WTC11 (cell line): Measurements from ENCODE around the gene RBM39. TPM values are rescaled to one million over a fixed set of nuclear protein-coding genes. Genes with fewer than 3 reads are reported as not detected.

ENCODE experiments used
- ATAC-seq: fragments of 200-7000 bp; cut with Tn5 transposase; 2 replicates; pipeline ENCODE4 v1.10.0; 2021; ENCODE audit warnings: mild to moderate bottlenecking, moderate library complexity
- CTCF ChIA-PET: fragments of 300-600 bp; sonication (Branson Sonifier 250); formaldehyde crosslinking; loops from one replicate; lab custom pipeline; 2021; ENCODE audit warnings: antibody characterized with exemption; lab: Charles Lee
- POLR2A ChIA-PET: fragments of 350-600 bp; sonication (Branson Sonifier 250); formaldehyde crosslinking; loops from one replicate; lab custom pipeline; 2021; ENCODE audit warnings: antibody characterized with exemption; lab: Charles Lee
- DNase-seq: peaks from one replicate; pipeline ENCODE4 v3.0.0; 2021; ENCODE audit warnings: low spot score
- H3K27ac Mint-ChIP-seq: 2 replicates; pipeline ENCODE4 v1.8.0; 2021; ENCODE audit warnings: mixed read lengths
- H3K27me3 Mint-ChIP-seq: 2 replicates; pipeline ENCODE4 v1.8.0; 2021; ENCODE audit warnings: low read depth, mild to moderate bottlenecking, moderate library complexity, mixed read lengths
- H3K36me3 Mint-ChIP-seq: 2 replicates; pipeline ENCODE4 v1.8.0; 2021; ENCODE audit warnings: mixed read lengths
- H3K4me1 Mint-ChIP-seq: 2 replicates; pipeline ENCODE4 v1.8.0; 2022; ENCODE audit warnings: mixed read lengths
- H3K4me3 Mint-ChIP-seq: 2 replicates; pipeline ENCODE4 v1.8.0; 2021; ENCODE audit warnings: mild to moderate bottlenecking, moderate library complexity, mixed read lengths
- H3K9me3 Mint-ChIP-seq: 2 replicates; pipeline ENCODE4 v1.8.0; 2021; ENCODE audit warnings: mixed read lengths
- GABPB1 ChIP-seq: sonication (generic); formaldehyde crosslinking; IDR thresholded peaks from 2 replicates; pipeline ENCODE4 v1.8.1; 2023; ENCODE audit warnings: mild to moderate bottlenecking, missing genetic modification reagents
- MAX ChIP-seq: sonication (generic); formaldehyde crosslinking; IDR thresholded peaks from 2 replicates; pipeline ENCODE4 v1.8.0; 2022; ENCODE audit warnings: mild to moderate bottlenecking, missing genetic modification reagents
- NFATC4 ChIP-seq: fragments of 250-450 bp; sonication (Bioruptor Pico); IDR thresholded peaks from 2 replicates; pipeline ENCODE4 v1.9.0; 2021; ENCODE audit warnings: mild to moderate bottlenecking
- NR1H2 ChIP-seq: sonication (generic); formaldehyde crosslinking; IDR thresholded peaks from 2 replicates; pipeline ENCODE4 v1.9.0; 2021; ENCODE audit warnings: mild to moderate bottlenecking, moderate library complexity, missing genetic modification reagents
- SOX15 ChIP-seq: fragments of 250-450 bp; sonication (Bioruptor Pico); IDR thresholded peaks from 2 replicates; pipeline ENCODE4 v1.9.0; 2021; ENCODE audit warnings: mild to moderate bottlenecking
- SP1 ChIP-seq: sonication (generic); formaldehyde crosslinking; conservative IDR thresholded peaks from 2 replicates; pipeline ENCODE4 v1.8.1; 2022; ENCODE audit warnings: missing genetic modification reagents
- STAT6 ChIP-seq: sonication (generic); formaldehyde crosslinking; conservative IDR thresholded peaks from 2 replicates; pipeline ENCODE4 v1.8.1; 2023; ENCODE audit warnings: mild to moderate bottlenecking, low read depth, missing genetic modification reagents, moderate library complexity
- ZMAT4 ChIP-seq: fragments of 250-450 bp; sonication (Bioruptor Pico); IDR thresholded peaks from 2 replicates; pipeline ENCODE4 v1.9.0; 2021; ENCODE audit warnings: mild to moderate bottlenecking
- ZNF138 ChIP-seq: sonication (generic); formaldehyde crosslinking; conservative IDR thresholded peaks from 2 replicates; pipeline ENCODE4 v1.8.1; 2022; ENCODE audit warnings: mild to moderate bottlenecking, moderate library complexity, missing genetic modification reagents
- ZNF219 ChIP-seq: sonication (generic); formaldehyde crosslinking; IDR thresholded peaks from 2 replicates; pipeline ENCODE4 v1.8.0; 2023; ENCODE audit warnings: missing genetic modification reagents, mild to moderate bottlenecking, borderline replicate concordance
- ZNF232 ChIP-seq: sonication (generic); formaldehyde crosslinking; IDR thresholded peaks from 2 replicates; pipeline ENCODE4 v1.8.0; 2022; ENCODE audit warnings: mild to moderate bottlenecking, missing genetic modification reagents
- ZSCAN18 ChIP-seq: fragments of 250-450 bp; sonication (Bioruptor Pico); IDR thresholded peaks from 2 replicates; pipeline ENCODE4 v2.1.2; 2022; ENCODE audit warnings: mild to moderate bottlenecking, moderate library complexity
- total RNA-seq: library from RNA; stranded (reverse); gene quantifications from 3 replicates; pipeline ENCODE4 v1.2.3, GENCODE V29; 2021
- TF ChIP-seq, protein P1 (sequence below): fragments of 250-450 bp; sonication (Bioruptor Pico); IDR thresholded peaks from 2 replicates; pipeline ENCODE4 v1.9.0; 2021; ENCODE audit warnings: mild to moderate bottlenecking
- TF ChIP-seq, protein P2 (sequence below): fragments of 250-450 bp; sonication (Bioruptor Pico); IDR thresholded peaks from 2 replicates; pipeline ENCODE4 v1.9.0; 2021; ENCODE audit warnings: moderate library complexity, mild to moderate bottlenecking, inconsistent platforms, borderline replicate concordance
- TF ChIP-seq, protein P3 (sequence below): sonication (generic); formaldehyde crosslinking; IDR thresholded peaks from 2 replicates; pipeline ENCODE4 v1.8.1; 2022; ENCODE audit warnings: mild to moderate bottlenecking, moderate library complexity, missing genetic modification reagents
- TF ChIP-seq, protein P4 (sequence below): sonication (generic); formaldehyde crosslinking; IDR thresholded peaks from 2 replicates; pipeline ENCODE4 v1.8.1; 2023; ENCODE audit warnings: mild to moderate bottlenecking, moderate library complexity, missing genetic modification reagents
- TF ChIP-seq, protein P5 (sequence below): sonication (generic); formaldehyde crosslinking; conservative IDR thresholded peaks from 2 replicates; pipeline ENCODE4 v1.8.1; 2022; ENCODE audit warnings: mild to moderate bottlenecking, missing genetic modification reagents
- TF ChIP-seq, protein P6 (sequence below): sonication (generic); formaldehyde crosslinking; IDR thresholded peaks from 2 replicates; pipeline ENCODE4 v1.8.1; 2023; ENCODE audit warnings: mild to moderate bottlenecking, missing genetic modification reagents, moderate library complexity

Gene RBM39
- total RNA-seq, 1 experiment from 2014 or later = 231 TPM

DNA sequence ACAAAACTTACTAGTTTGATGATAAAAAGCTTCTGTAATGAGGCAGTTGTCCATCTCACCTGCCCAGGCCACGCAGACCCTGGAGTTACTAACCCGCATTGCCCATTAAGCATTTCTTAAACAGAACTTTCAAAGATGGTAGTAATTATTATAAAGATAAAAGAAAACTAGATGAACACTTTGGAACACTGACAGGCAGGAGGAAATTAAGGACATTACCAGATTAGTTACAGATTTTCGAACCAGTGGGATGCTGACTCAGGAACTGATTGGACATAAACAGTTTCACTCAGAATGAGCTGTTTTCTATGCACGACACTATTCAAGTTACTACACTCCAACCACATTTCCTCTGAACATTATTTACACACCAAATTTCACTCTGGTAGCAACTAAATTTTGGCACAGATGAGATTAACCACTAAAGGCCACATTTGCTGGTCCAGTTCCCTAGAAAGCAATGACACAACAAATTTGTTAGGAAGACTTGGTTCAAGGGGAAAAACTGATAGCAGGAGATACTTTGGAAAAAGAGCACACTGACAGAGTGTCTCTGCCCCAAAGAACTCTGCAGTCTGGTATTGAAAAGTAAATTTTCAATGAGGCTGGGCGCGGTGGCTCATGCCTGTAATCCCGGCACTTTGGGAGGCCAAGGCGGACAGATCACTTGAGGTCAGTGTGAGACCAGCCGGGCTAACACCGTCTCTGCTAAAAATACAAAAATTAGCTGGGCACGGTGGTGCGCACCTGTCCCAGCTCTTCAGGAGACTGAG lies 39.8 kb downstream of the RBM39 start (continued):
- TF ChIP-seq, protein P1, sequence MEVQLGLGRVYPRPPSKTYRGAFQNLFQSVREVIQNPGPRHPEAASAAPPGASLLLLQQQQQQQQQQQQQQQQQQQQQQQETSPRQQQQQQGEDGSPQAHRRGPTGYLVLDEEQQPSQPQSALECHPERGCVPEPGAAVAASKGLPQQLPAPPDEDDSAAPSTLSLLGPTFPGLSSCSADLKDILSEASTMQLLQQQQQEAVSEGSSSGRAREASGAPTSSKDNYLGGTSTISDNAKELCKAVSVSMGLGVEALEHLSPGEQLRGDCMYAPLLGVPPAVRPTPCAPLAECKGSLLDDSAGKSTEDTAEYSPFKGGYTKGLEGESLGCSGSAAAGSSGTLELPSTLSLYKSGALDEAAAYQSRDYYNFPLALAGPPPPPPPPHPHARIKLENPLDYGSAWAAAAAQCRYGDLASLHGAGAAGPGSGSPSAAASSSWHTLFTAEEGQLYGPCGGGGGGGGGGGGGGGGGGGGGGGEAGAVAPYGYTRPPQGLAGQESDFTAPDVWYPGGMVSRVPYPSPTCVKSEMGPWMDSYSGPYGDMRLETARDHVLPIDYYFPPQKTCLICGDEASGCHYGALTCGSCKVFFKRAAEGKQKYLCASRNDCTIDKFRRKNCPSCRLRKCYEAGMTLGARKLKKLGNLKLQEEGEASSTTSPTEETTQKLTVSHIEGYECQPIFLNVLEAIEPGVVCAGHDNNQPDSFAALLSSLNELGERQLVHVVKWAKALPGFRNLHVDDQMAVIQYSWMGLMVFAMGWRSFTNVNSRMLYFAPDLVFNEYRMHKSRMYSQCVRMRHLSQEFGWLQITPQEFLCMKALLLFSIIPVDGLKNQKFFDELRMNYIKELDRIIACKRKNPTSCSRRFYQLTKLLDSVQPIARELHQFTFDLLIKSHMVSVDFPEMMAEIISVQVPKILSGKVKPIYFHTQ (CRISPR knock-in tag) = peak; percentile 49; the same call in 1 of the 2 replicates
- TF ChIP-seq, protein P2, sequence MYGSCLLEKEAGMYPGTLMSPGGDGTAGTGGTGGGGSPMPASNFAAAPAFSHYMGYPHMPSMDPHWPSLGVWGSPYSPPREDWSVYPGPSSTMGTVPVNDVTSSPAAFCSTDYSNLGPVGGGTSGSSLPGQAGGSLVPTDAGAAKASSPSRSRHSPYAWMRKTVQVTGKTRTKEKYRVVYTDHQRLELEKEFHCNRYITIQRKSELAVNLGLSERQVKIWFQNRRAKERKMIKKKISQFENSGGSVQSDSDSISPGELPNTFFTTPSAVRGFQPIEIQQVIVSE (CRISPR knock-in tag) = no peak
- TF ChIP-seq SOX15 (CRISPR knock-in tag) = no peak
- TF ChIP-seq ZMAT4 (CRISPR knock-in tag) = no peak

DNA sequence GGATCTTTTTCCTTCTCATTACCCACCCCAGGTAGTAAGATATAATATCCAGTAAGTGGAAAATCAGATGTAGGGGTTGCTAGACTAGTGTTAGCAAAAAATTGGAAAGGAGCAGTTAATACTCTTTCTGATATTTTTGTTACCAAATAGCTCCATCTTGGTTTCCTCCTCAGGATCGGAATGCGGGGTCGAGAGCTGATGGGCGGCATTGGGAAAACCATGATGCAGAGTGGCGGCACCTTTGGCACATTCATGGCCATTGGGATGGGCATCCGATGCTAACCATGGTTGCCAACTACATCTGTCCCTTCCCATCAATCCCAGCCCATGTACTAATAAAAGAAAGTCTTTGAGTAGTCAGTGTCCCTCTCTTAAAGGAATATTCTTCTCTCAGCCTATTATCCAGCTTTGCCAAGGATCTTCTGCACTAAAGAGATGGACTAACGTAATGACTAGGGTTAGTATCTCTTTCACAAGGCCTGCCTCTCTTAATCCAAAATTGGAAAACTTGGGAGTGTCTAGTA lies 41.4 kb downstream of the RBM39 start:
- POLR2A ChIA-PET = interaction anchor here (1.6 kb wide), 1 partner anchor 41 kb away, joined by 4 read pairs; the partner anchor contains the start of gene RBM39
- Mint-ChIP-seq H3K4me1 (peaks cover 19% of the 10 kb centered on the region), H3K4me3 (peak overlapping the region; percentile 93), H3K27ac (0 out of 2 replicates have a peak overlapping the region, but pooled peaks have one; percentile 14), H3K9me3 (no peaks in the 10 kb centered on the region), H3K27me3 (no peaks in the 10 kb centered on the region), H3K36me3 (peaks cover 33% of the 10 kb centered on the region)
- CTCF ChIA-PET = interaction anchor here (0.8 to 1.2 kb wide), 2 partner anchors 82 to 254 kb away, joined by 3 to 4 read pairs; partner anchors contain the start of gene SCAND1
- ATAC-seq (no peak), DNase-seq (no peak)
- TF ChIP-seq ZNF138 (no peak), ZNF219 (no peak), ZNF232 (CRISPR knock-in tag) (no peak), ZSCAN18 (CRISPR knock-in tag) (no peak), STAT6 (CRISPR knock-in tag) (no peak), NR1H2 (no peak), SP1 (no peak), GABPB1 (CRISPR knock-in tag) (peak; percentile 25), MAX (CRISPR knock-in tag) (no peak), NFATC4 (CRISPR knock-in tag) (no peak)
- TF ChIP-seq, protein P3, sequence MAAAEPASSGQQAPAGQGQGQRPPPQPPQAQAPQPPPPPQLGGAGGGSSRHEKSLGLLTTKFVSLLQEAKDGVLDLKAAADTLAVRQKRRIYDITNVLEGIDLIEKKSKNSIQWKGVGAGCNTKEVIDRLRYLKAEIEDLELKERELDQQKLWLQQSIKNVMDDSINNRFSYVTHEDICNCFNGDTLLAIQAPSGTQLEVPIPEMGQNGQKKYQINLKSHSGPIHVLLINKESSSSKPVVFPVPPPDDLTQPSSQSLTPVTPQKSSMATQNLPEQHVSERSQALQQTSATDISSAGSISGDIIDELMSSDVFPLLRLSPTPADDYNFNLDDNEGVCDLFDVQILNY (CRISPR knock-in tag) = no peak
- TF ChIP-seq, protein P1 (CRISPR knock-in tag) = no peak
- TF ChIP-seq, protein P4, sequence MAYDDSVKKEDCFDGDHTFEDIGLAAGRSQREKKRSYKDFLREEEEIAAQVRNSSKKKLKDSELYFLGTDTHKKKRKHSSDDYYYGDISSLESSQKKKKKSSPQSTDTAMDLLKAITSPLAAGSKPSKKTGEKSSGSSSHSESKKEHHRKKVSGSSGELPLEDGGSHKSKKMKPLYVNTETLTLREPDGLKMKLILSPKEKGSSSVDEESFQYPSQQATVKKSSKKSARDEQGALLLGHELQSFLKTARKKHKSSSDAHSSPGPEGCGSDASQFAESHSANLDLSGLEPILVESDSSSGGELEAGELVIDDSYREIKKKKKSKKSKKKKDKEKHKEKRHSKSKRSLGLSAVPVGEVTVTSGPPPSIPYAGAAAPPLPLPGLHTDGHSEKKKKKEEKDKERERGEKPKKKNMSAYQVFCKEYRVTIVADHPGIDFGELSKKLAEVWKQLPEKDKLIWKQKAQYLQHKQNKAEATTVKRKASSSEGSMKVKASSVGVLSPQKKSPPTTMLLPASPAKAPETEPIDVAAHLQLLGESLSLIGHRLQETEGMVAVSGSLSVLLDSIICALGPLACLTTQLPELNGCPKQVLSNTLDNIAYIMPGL = no peak
- TF ChIP-seq, protein P5, sequence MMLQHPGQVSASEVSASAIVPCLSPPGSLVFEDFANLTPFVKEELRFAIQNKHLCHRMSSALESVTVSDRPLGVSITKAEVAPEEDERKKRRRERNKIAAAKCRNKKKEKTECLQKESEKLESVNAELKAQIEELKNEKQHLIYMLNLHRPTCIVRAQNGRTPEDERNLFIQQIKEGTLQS = no peak
- TF ChIP-seq, protein P6, sequence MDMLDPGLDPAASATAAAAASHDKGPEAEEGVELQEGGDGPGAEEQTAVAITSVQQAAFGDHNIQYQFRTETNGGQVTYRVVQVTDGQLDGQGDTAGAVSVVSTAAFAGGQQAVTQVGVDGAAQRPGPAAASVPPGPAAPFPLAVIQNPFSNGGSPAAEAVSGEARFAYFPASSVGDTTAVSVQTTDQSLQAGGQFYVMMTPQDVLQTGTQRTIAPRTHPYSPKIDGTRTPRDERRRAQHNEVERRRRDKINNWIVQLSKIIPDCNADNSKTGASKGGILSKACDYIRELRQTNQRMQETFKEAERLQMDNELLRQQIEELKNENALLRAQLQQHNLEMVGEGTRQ = no peak
